ENCODE measurements around the gene ARHGEF25. TPM values are rescaled to one million over a fixed set of nuclear protein-coding genes. Genes with fewer than 3 reads are reported as not detected.

ARHGEF25 gene
- total RNA-seq, 1 donor from 2014 or later = 16.8 TPM

DNA sequence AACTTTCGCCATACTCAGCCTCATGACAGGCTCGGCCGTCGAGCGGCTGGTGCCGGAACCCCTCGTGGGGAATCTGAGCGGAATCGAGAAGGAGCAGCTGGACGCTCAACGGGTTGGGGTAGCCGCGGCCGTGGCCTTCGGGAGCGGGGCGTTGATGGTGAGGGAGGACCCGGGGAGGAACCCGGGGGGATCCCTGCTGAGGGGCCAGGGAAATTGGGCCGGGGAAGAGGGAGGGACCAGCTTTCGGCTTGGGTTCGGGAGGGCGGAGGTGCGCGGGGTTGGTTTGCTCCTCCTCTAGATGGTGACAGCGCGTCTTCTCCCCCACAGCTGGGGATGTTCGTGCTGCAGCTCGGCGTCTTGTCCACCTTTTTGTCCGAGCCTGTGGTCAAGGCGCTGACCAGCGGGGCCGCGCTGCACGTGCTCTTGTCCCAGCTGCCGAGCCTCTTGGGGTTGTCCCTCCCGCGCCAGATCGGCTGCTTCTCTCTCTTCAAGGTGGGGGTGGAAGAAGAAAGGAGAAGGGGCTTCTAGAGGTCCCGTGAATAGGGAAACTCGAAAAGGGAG, 9.8 kb downstream of the ARHGEF25 start:
- TF ChIP-seq CTCF (IDR thresholded peaks at IDR 0.05; ENCODE audit: insufficient read depth, low read depth, low read length) (no peak), EZH2 (IDR thresholded peaks at IDR 0.05; ENCODE audit: insufficient read depth, low read length) (peak; percentile 89)
- H3K9me3 ChIP-seq (ENCODE audit: insufficient read depth, low read depth, low read length) = no peaks in the 10 kb centered on the region
- no peak overlapping the region for H3K27ac ChIP-seq (ENCODE audit: low read depth, low read length)
- no peak for FAIRE-seq
- DNase-seq (ENCODE audit: low read depth) = no peak
- H2AFZ ChIP-seq (ENCODE audit: low read depth, low read length) = peak overlapping the region; percentile 40
- peaks cover 9% of the 10 kb centered on the region for H3K9me3 Mint-ChIP-seq (ENCODE audit: unreplicated experiment)
- no peaks in the 10 kb centered on the region for H3K79me2 ChIP-seq (ENCODE audit: insufficient read depth, low read length)
- peaks cover 65% of the 10 kb centered on the region for H3K27me3 ChIP-seq (ENCODE audit: insufficient read depth, low read length)
- H3K27ac Mint-ChIP-seq (ENCODE audit: unreplicated experiment) = no peak overlapping the region
- H4K20me1 ChIP-seq (ENCODE audit: insufficient read depth, low read length) = peaks cover 24% of the 10 kb centered on the region
- peaks cover 93% of the 10 kb centered on the region for H3K27me3 Mint-ChIP-seq (ENCODE audit: low read depth, unreplicated experiment)
- peaks cover 43% of the 10 kb centered on the region for H3K36me3 Mint-ChIP-seq (ENCODE audit: low read depth, unreplicated experiment)
- peaks cover 8% of the 10 kb centered on the region for H3K4me1 Mint-ChIP-seq (ENCODE audit: low read depth, unreplicated experiment)
- peak overlapping the region; percentile 26 for H3K9ac ChIP-seq (ENCODE audit: low read length)
- peak overlapping the region; percentile 91 for H3K4me2 ChIP-seq (ENCODE audit: low read length)
- peak overlapping the region; percentile 36 for H3K4me3 ChIP-seq (ENCODE audit: insufficient read depth, low read depth, low read length)
- H3K36me3 ChIP-seq (ENCODE audit: insufficient read depth, low read length) = no peaks in the 10 kb centered on the region
- peaks cover 9% of the 10 kb centered on the region for H3K4me1 ChIP-seq (ENCODE audit: insufficient read depth, low read length)
- H3K4me3 Mint-ChIP-seq (ENCODE audit: unreplicated experiment) = peak overlapping the region; percentile 69

GRCh38 chr12:57621497-57622292, 10.5 kb downstream of the ARHGEF25 start:
- no peak for FAIRE-seq
- peak overlapping the region; percentile 67 for H2AFZ ChIP-seq (ENCODE audit: low read depth, low read length)

More at GRCh38 chr12:57621497-57622292, 10.5 kb downstream of the ARHGEF25 start:
- Histone ChIP-seq H3K36me3 (ENCODE audit: insufficient read depth, low read length) (no peaks in the 10 kb centered on the region), H4K20me1 (ENCODE audit: insufficient read depth, low read length) (peaks cover 22% of the 10 kb centered on the region), H3K27ac (ENCODE audit: low read depth, low read length) (no peak overlapping the region), H3K27me3 (ENCODE audit: insufficient read depth, low read length) (peaks cover 72% of the 10 kb centered on the region), H3K9ac (ENCODE audit: low read length) (peak overlapping the region; percentile 26), H3K9me3 (ENCODE audit: insufficient read depth, low read depth, low read length) (no peaks in the 10 kb centered on the region), H3K4me1 (ENCODE audit: insufficient read depth, low read length) (peaks cover 9% of the 10 kb centered on the region), H3K79me2 (ENCODE audit: insufficient read depth, low read length) (no peaks in the 10 kb centered on the region), H3K4me3 (ENCODE audit: insufficient read depth, low read depth, low read length) (peak overlapping the region; percentile 36), H3K4me2 (ENCODE audit: low read length) (peak overlapping the region; percentile 91)
- Mint-ChIP-seq H3K27me3 (ENCODE audit: low read depth, unreplicated experiment) (peaks cover 96% of the 10 kb centered on the region), H3K4me1 (ENCODE audit: low read depth, unreplicated experiment) (peaks cover 5% of the 10 kb centered on the region), H3K36me3 (ENCODE audit: low read depth, unreplicated experiment) (peaks cover 42% of the 10 kb centered on the region), H3K27ac (ENCODE audit: unreplicated experiment) (no peak overlapping the region), H3K4me3 (ENCODE audit: unreplicated experiment) (peak overlapping the region; percentile 78), H3K9me3 (ENCODE audit: unreplicated experiment) (peaks cover 9% of the 10 kb centered on the region)
- TF ChIP-seq EZH2 (IDR thresholded peaks at IDR 0.05; ENCODE audit: insufficient read depth, low read length) (no peak), CTCF (IDR thresholded peaks at IDR 0.05; ENCODE audit: insufficient read depth, low read depth, low read length) (peak; percentile 59)
- DNase-seq (ENCODE audit: low read depth) = no peak
